GM19452 (cell line): ENCODE measurements around the gene GRID1.

Experiments
- ATAC-seq: cut with Tn5 transposase; IDR thresholded peaks from one replicate; pipeline ENCODE4 v1.9.1; 2021; ENCODE audit not compliant: unreplicated experiment

GRID1 gene

GRCh38 chr10:86023336-86023735, 343.3 kb downstream of the GRID1 start:
- no peak for ATAC-seq

GRCh38 chr10:86022906-86023305, 343.7 kb downstream of the GRID1 start:
- ATAC-seq = no peak

GRCh38 chr10:86020134-86020533, 346.5 kb downstream of the GRID1 start:
- no peak for ATAC-seq

GRCh38 chr10:86019141-86019540, 347.5 kb downstream of the GRID1 start:
- ATAC-seq = no peak

GRCh38 chr10:86018735-86019058, 347.9 kb downstream of the GRID1 start:
- ATAC-seq = no peak

GRCh38 chr10:86017841-86018734, 348.5 kb downstream of the GRID1 start:
- peak; percentile 67 for ATAC-seq

GRCh38 chr10:86013568-86013967, 353.0 kb downstream of the GRID1 start:
- ATAC-seq = no peak

GRCh38 chr10:86007171-86007570, 359.4 kb downstream of the GRID1 start:
- ATAC-seq = no peak

GRCh38 chr10:86004337-86004736, 362.3 kb downstream of the GRID1 start:
- no peak for ATAC-seq

GRCh38 chr10:86003201-86003621, 363.4 kb downstream of the GRID1 start:
- ATAC-seq = no peak

- ATAC-seq = no peak
These were observed 365.1 kb downstream of the GRID1 start for GRCh38 chr10:86001521-86001920.

- no peak for ATAC-seq
These were observed 369.1 kb downstream of the GRID1 start for GRCh38 chr10:85997544-85997943.

GRCh38 chr10:85995791-85996190, 370.8 kb downstream of the GRID1 start:
- ATAC-seq = no peak

GRCh38 chr10:85993840-85994507, 372.6 kb downstream of the GRID1 start:
- ATAC-seq = no peak

GRCh38 chr10:85993140-85993539, 373.5 kb downstream of the GRID1 start:
- no peak for ATAC-seq

- ATAC-seq = no peak
These were observed 374.3 kb downstream of the GRID1 start for GRCh38 chr10:85992324-85992723.

GRCh38 chr10:85986777-85987176, 379.8 kb downstream of the GRID1 start:
- ATAC-seq = no peak

GRCh38 chr10:85983051-85983450, 383.5 kb downstream of the GRID1 start:
- no peak for ATAC-seq

- no peak for ATAC-seq
These were observed 387.0 kb downstream of the GRID1 start for GRCh38 chr10:85979598-85979997.

- no peak for ATAC-seq
These were observed 387.8 kb downstream of the GRID1 start for GRCh38 chr10:85978566-85979358.

GRCh38 chr10:85977642-85978041, 389.0 kb downstream of the GRID1 start:
- no peak for ATAC-seq
